Hematopoietic multipotent progenitor cell treated with erythropoietin and hydrocortisone succinate and interleukin-3 and kit ligand, for 15 days (in vitro differentiated cells): ENCODE data around the gene WASL.
A peak's percentile ranks its signal among the peaks of the same experiment; 100 is the strongest.
"Not testable (repeated sequence)": the region's sequence is repeated elsewhere in the genome, so short reads cannot be mapped to it uniquely, and the experiment has no call there.

ENCODE experiments used
- DNase-seq: peaks from one replicate; pipeline ENCODE4 v3.0.0-alpha.2; 2015; ENCODE audit warnings: low spot score

WASL gene

DNA sequence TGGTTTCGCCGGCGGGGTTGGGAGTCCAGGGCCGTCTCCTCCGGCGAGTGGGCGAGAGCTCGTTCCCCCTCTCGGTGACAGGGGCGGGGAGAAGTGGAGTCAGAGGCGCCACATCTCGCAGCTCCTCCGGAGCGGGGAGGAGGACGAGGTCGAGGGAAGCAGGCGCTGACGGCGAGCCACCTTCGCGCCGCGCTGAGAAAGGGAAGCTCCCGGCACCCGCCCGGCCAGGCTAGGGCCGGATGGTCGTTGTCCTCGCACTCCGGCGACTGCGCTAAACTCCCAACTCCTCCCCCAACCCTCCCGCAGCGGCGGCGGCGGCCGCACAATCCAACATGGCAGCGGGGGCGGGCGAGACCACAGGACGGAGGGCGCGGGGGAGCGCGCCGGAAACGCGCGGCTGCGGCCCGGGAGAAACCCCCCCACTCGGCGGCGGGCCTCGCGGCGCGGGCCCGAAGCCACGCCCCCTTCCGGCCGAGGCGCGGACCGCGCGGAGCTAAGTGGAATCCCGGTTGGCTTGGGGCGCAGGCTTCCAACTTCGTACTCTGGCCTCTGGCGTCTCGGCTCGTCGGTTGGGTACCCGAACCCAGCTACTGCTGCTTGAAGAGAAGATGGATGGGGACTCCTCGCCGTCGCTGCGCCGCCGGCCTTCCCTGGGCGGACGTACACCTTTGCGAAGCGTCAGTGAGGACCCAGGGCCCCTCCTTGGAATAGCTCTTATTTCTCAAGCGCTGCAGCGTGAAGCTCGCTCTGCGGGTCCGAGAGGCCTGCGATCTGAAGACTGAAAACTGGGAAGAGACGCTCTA is at the start of gene WASL:
Gene WASL (minus strand): TSS at position 270 of the 803 bp plus-strand sequence. CDS start 269 bp downstream, at position 1.
- DNase-seq: peak; percentile 89

DNA sequence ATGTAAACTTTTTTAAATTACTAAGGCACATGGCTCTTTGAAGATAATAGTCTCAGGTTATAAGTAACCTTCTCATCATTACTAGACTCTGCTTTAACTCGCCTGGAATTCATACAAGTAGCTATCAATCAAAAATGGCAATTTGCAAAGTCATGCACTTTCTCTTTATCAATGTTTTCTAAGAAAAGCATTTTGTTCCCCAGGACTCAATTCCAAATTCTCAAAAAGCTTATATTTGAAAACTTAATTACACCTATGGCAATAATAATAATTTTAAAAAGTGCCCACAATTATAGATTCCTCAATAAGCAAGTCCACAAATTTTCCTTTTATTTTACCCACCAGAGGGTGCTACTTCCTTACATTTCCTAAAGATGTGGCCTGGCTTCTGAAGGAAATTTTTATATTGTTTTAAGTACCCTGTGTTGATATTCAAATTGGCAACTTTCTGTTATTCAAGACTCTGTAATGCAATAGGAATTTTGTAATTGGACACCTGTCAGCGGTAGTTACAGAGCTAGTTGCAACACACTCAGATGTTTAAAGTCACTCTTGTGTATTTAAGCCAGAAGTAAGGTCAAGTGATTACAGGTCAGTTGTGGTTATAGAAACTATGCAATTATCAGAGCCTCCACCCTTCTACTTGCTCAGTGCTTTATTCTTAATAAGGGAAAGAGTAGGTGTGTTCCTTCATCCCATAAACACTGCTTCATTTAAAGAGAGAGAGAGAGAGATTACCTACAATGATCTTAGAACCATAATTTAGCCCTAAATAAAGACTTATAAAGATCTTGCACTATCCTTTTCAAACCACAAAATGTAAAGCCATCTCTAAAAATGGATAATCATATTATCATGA is 49.1 kb upstream of the WASL start:
- DNase-seq: no peak

- no peak for DNase-seq
Observed at GRCh38 chr7:123796568-123796967, 47.8 kb upstream of the WASL start.

GRCh38 chr7:123795917-123796316 is 47.1 kb upstream of the WASL start:
- DNase-seq: no peak

DNA sequence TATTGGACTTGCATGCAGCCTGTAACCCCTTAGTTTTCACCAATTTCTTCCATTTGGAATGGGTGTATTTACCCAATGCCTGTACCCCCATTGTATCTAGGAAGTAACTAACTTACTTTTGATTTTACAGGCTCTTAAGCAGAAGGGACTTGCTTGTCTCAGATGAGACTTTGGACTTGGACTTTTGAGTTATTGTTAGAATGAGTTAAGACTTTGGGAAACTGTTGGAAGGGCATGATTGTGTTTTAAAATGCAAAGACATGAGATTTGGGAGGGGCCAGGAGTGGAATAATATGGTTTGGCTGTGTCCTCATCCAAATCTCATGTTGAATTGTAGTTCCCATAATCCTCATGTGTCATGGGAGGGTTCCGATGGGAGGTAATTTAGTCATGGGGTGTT is 46.3 kb upstream of the WASL start:
- not testable (repeated sequence) for DNase-seq

GRCh38 chr7:123792547-123792946 is 43.7 kb upstream of the WASL start:
- DNase-seq: no peak

DNA sequence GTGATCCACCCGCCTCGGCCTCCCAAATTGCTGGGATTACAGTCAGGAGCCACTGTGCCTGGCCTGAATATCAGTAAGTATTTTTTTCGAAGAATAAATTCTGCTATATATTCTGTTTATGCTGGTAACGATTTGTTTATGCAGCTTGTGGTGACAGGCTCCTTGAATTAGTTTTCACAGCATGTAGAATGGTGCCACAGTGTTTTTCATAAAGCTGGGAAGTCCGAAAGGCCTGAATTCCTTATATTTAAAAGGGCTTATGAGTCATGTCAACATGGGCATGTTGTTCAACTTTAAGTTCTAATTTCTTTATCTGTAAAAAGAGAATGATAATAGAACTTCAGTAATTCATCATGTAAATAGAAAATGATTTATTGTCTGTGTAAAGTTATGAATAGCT is 42.2 kb upstream of the WASL start:
- no peak for DNase-seq

DNA sequence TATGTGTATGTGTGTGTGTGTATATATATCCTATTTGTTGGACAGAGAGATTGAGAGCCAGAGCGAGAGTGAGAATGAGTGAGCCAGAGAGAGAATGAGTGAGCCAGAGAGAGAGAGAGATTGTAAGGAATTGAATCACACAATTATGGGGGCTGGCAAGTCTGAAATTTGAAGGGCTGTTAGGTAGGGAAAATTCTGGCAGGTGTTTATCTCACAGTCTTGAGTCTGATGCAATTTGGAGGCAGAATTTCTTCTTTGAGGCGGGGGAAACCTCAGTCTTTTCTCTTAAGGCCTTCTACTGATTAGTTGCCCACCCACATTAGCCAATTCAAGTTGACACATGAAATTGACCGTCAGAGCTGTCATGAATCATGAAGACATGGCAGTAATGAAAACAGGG is 41.0 kb upstream of the WASL start:
- no peak for DNase-seq

- no peak for DNase-seq
Observed at GRCh38 chr7:123789206-123789784, 40.5 kb upstream of the WASL start.

- no peak for DNase-seq
Observed at GRCh38 chr7:123788584-123788983, 39.8 kb upstream of the WASL start.

- no peak for DNase-seq
Observed at GRCh38 chr7:123787220-123788007, 38.6 kb upstream of the WASL start.

- no peak for DNase-seq
Observed at GRCh38 chr7:123784263-123784662, 35.5 kb upstream of the WASL start.

GRCh38 chr7:123783820-123784219 is 35.0 kb upstream of the WASL start:
- DNase-seq: no peak

DNA sequence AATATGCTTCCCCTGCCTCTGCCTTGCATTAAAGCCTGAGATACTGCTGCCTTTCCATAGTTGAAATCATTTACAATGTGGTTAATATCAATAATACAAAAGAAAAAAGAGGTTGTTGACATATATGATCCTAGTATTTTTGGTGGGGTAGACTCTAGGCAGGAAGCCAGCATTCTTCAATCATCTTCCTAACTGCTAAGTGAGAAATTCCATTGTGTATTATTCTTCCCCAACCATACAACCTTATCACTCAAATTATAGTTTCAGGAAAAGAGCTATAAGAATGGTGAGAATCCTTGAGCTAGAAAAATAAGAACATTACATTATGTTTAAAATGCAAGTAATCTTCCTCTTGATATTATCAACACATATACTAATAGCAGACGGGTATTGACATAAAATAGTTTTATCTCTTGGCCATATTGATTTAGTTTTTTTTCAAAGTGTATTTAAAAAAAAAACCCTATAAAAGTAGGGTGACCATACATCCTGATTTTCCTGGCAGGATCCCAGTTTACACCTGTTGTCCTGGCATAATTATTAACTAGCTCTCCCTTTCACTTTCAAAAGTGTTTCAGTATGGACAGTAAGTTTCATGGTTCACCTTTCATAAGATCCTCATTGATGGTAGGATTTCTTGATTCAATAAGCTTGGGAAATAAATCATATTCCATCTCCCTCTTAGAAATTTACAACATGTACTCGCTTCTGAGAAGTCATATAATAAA is 33.4 kb upstream of the WASL start:
- DNase-seq: no peak

DNA sequence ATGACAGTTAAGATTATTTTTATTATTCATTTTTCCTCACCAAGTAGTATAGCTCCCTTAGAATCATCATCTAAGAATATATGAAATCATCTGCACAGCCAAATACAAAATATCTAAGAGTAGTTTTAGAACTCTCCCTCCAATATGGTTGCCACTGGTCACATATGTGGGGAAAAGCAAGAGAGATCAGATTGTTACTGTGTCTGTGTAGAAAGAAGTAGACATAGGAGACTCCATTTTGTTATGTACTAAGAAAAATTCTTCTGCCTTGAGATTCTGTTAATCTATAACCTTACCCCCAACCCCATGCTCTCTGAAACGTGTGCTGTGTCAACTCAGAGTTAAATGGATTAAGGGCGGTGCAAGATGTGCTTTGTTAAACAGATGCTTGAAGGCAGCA is 31.7 kb upstream of the WASL start:
- not testable (repeated sequence) for DNase-seq

- DNase-seq: no peak
Observed at GRCh38 chr7:123774496-123774895, 25.7 kb upstream of the WASL start.

DNA sequence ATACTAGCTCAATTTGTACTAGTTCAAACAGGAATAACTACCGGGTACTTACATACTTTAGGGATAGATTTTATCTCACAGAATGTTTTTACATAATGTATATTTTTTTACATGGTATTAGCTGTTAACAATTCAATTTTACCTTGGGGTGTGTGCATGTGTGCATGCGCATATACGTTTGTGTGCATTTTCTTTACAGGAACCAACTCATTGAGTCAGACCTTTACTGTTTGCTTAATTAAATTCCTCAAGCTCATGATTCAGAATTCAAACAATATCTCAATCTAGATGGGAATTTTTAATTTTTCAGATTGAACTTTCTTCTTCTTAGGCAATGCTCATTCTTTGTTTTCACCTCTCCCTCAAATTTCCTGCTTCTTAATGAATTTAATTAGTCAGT is 24.7 kb upstream of the WASL start:
- DNase-seq: no peak

- DNase-seq: no peak
Observed at GRCh38 chr7:123772652-123773051, 23.8 kb upstream of the WASL start.

DNA sequence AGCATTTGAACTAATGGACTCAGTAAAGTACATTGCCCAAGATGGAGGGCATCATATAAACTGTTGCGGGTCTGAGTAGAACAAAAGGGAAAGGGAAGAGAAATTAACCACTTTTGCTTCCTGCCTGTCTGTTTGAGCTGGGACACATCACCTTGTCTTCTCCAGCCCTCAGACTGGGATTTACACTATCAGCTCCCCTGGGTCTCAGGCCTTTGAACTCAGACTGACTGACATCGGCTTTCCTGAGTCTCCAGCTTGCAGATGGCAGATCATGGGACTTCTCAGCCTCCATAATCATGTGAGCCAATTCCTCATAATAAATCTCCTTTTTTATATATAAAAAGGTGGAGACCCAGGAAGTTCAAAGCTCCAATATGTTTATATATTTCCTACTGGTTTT is 23.0 kb upstream of the WASL start:
- DNase-seq: no peak

DNA sequence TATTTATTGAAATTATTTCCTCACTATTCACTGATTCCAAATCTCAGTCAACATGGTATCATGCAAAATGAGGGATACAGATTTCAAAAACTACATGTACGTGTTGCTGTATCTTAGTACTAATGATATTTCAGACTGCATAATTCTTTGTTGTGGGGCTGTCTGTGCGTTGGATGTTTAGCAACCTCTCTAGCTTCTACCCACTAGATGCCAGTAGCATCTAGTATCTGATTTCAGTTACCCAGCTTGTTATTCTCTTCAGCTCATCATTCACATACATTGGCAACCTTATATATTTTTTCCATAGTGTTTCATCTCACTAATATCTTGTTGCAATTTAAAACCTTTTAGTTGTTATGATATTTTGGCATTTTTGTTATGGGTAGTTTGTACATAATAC is 22.5 kb upstream of the WASL start:
- DNase-seq: no peak

GRCh38 chr7:123770378-123770777 is 21.6 kb upstream of the WASL start:
- DNase-seq: no peak
